K562 (cell line): ENCODE measurements around the gene CCR9. TPM values are rescaled to one million over a fixed set of nuclear protein-coding genes. Genes with fewer than 3 reads are reported as not detected.

ENCODE experiments used
- ATAC-seq: fragments of 200-7000 bp; cut with Tn5 transposase; 3 replicates; pipeline ENCODE4 v1.9.1; 2020; ENCODE audit warnings: moderate library complexity
- BruUV-seq: library from RNA; stranded (reverse); fragments of 400-500 nt; replicated peaks from 2 replicates; lab custom pipeline; 2021; lab: Mats Ljungman, UMichigan
- CTCF ChIA-PET: fragments of 300-600 bp; formaldehyde crosslinking; extraction: SDS; loops from one replicate; lab custom pipeline; 2021; ENCODE audit warnings: low intra/inter-chr PET ratio; lab: Yijun Ruan, JAX
- POLR2A ChIA-PET: fragments of 300-600, 350-650 bp; sonication (Branson Sonifier 250); formaldehyde crosslinking; extraction: SDS; loops from one replicate; lab custom pipeline; 2021; ENCODE audit warnings: antibody characterized with exemption, inconsistent platforms; lab: Yijun Ruan, JAX
- DNase-seq, 4 experiments: peaks; one replicate each; pipeline versions ENCODE4 v3.0.0 to v3.0.0-alpha.2; 2011 to 2018; ENCODE audit warnings: low spot score in 3 of 4, mixed read lengths in 3 of 4; ENCODE audit errors: extremely low read depth in 1 of 4
- FAIRE-seq: peaks from 2 replicates; lab custom pipeline; 2011; peaks lifted over from hg19 to GRCh38; lab: Jason Lieb, UNC
- H2AFZ ChIP-seq: 2 replicates; pipeline ENCODE4 v1.6.0; 2011; ENCODE audit warnings: low read depth, low read length, control low read depth, inconsistent platforms
- H3K27ac ChIP-seq: fragments of 200-600 bp; 3 replicates; pipeline ENCODE4 v1.8.0; 2011; ENCODE audit warnings: low read depth, mild to moderate bottlenecking, control low read depth, inconsistent platforms, low read length, moderate library complexity, mixed read lengths; ENCODE audit errors: extremely low read depth
- H3K27me3 ChIP-seq, 2 experiments: fragments of 300-600 bp in 1 of 2; 2 replicates in 1 of 2; 3 replicates in 1 of 2; pipeline versions ENCODE4 v1.6.0 to v1.8.0; 2011; ENCODE audit warnings: inconsistent platforms in 2 of 2, low read length in 2 of 2, mild to moderate bottlenecking in 1 of 2, mixed read lengths in 1 of 2, moderate library complexity in 1 of 2; ENCODE audit not compliant: control insufficient read depth in 2 of 2, insufficient read depth in 2 of 2
- H3K36me3 ChIP-seq: fragments of 300-600 bp; 3 replicates; pipeline ENCODE4 v1.8.0; 2011; ENCODE audit warnings: mild to moderate bottlenecking, low read length, inconsistent platforms; ENCODE audit not compliant: control insufficient read depth, insufficient read depth
- H3K4me1 ChIP-seq, 2 experiments: fragments of 200-600 bp in 1 of 2; replicated peaks in 1 of 2; 2 replicates in 1 of 2; 3 replicates in 1 of 2; pipeline versions ENCODE4 v1.5.1 to v1.8.0; 2011; ENCODE audit warnings: inconsistent platforms in 2 of 2, low read length in 2 of 2, mild to moderate bottlenecking in 1 of 2, mixed read lengths in 1 of 2, moderate library complexity in 1 of 2; ENCODE audit not compliant: control insufficient read depth in 2 of 2, insufficient read depth in 2 of 2
- H3K4me2 ChIP-seq: 2 replicates; pipeline ENCODE4 v1.6.1; 2011; ENCODE audit warnings: low read length, control low read depth, inconsistent platforms, mixed read lengths; ENCODE audit not compliant: insufficient read depth
- H3K4me3 ChIP-seq: fragments of 200-600 bp; sonication (generic), shearing (Covaris generic); 2 replicates; pipeline ENCODE4 v1.5.1; 2016; ENCODE audit warnings: control low read depth, inconsistent platforms
- H3K79me2 ChIP-seq: fragments of 200-600 bp; 3 replicates; pipeline ENCODE4 v1.8.0; 2011; ENCODE audit warnings: low read length, inconsistent platforms; ENCODE audit not compliant: control insufficient read depth, insufficient read depth
- H3K9ac ChIP-seq, 2 experiments: 2 replicates each; pipeline versions ENCODE4 v1.6.0 to v1.6.1; 2011; ENCODE audit warnings: low read depth in 2 of 2, low read length in 2 of 2, control low read depth in 1 of 2, inconsistent platforms in 1 of 2, mild to moderate bottlenecking in 1 of 2, mixed read lengths in 1 of 2; ENCODE audit not compliant: insufficient read depth in 1 of 2
- H3K9me1 ChIP-seq: one replicate; pipeline ENCODE4 v1.6.0; 2011; ENCODE audit warnings: inconsistent platforms, mild to moderate bottlenecking, low read length, moderate library complexity; ENCODE audit not compliant: control insufficient read depth, insufficient read depth
- H3K9me3 ChIP-seq: replicated peaks from 2 replicates; pipeline ENCODE4 v1.5.1; 2011; ENCODE audit warnings: low read depth, low read length, inconsistent platforms; ENCODE audit not compliant: control insufficient read depth, insufficient read depth
- H4K20me1 ChIP-seq: replicated peaks from 2 replicates; pipeline ENCODE4 v1.6.1; 2011; ENCODE audit warnings: low read length, inconsistent platforms, mixed read lengths; ENCODE audit not compliant: control insufficient read depth, insufficient read depth
- ELF4 ChIP-seq: fragments of 450-650 bp; formaldehyde crosslinking; IDR thresholded peaks from 2 replicates; pipeline ENCODE4 v1.4.0; 2022; ENCODE audit warnings: missing genetic modification characterization
- HCFC1 ChIP-seq: IDR thresholded peaks from 2 replicates; pipeline ENCODE4 v1.6.1; 2012; ENCODE audit warnings: low read depth, low read length, improper control_type of control experiment
- MAFG ChIP-seq: fragments of 450-650 bp; conservative IDR thresholded peaks from 2 replicates; pipeline ENCODE4 v1.6.1; 2016; ENCODE audit warnings: missing genetic modification characterization, missing compliant biosample characterization
- SIRT6 ChIP-seq: IDR thresholded peaks from one replicate; pipeline ENCODE4 v1.6.1; 2012; ENCODE audit warnings: low read depth, mild to moderate bottlenecking, control low read depth, inconsistent platforms, low read length, moderate library complexity
- TBP ChIP-seq: optimal IDR thresholded peaks from 2 replicates; pipeline ENCODE3; 2011; ENCODE audit warnings: low read depth, low read length, improper control_type of control experiment
- ZFP30 ChIP-seq: fragments of 250-450 bp; sonication (Bioruptor Pico); IDR thresholded peaks from 2 replicates; pipeline ENCODE4 v1.8.0; 2022; ENCODE audit warnings: moderate library complexity, mild to moderate bottlenecking, inconsistent platforms, borderline replicate concordance
- ZNF217 ChIP-seq: sonication (generic); formaldehyde crosslinking; IDR thresholded peaks from 2 replicates; pipeline ENCODE4 v1.8.0; 2022; ENCODE audit warnings: mild to moderate bottlenecking, missing genetic modification reagents
- WGBS: fragments of 100-300 bp; shearing (Covaris generic); methylation state at CpG from one replicate; pipeline ENCODE4 v1.1.6; 2016; ENCODE audit warnings: low coverage, mixed read lengths; ENCODE audit not compliant: insufficient coverage; ENCODE audit errors: missing lambda C conversion rate; 5-methylcytosine and 5-hydroxymethylcytosine counted together
- in situ Hi-C: fragments of 300-500 bp; cut with MboI; formaldehyde crosslinking; loops from 4 replicates; pipeline ENCODE4 v1.15.0; 2018; ENCODE audit warnings: inconsistent platforms, mixed read lengths
- intact Hi-C: fragments of 100-400 bp; cut with micrococcal nuclease; formaldehyde crosslinking; loops from 2 replicates; pipeline ENCODE4 v1.14.2; 2022
- polyA plus RNA-seq, 8 experiments: library from polyadenylated mRNA; depleted of rRNA in 4 of 8; stranded (reverse) in 5 of 8; unstranded in 3 of 8; fragments of >200 nt; fragmentation: Nextera tagmentation in 2 of 8; fragmentation: Illumina TruSeq in 1 of 8; extraction: Ambion mirVana in 2 of 8; extraction: Trizol in 1 of 8; gene quantifications; 2 replicates each; pipeline versions ENCODE4 v1.2.1 to v1.2.3, GENCODE V29; 2011 to 2014; ENCODE audit warnings: inconsistent platforms in 1 of 8, missing spikeins in 1 of 8
- small RNA-seq: library from RNA; depleted of rRNA; stranded (forward); fragments of <200 nt; gene quantifications from one replicate; pipeline ENCODE3, GENCODE V24; 2014
- total RNA-seq, 7 experiments: library from RNA; depleted of rRNA in 6 of 7; stranded (reverse); fragments of >200 nt in 6 of 7; fragmentation: Illumina TruSeq in 2 of 7; extraction: Trizol in 2 of 7; gene quantifications; 2 replicates each; pipeline versions ENCODE4 v1.2.1 to v1.2.3, GENCODE V29; 2011 to 2021; ENCODE audit warnings: low replicate concordance in 1 of 7

CCR9 gene
- total and polyA plus RNA-seq, 9 of the 15 experiments (the other 6 are each of a cell fraction or from before 2014, with no cell fraction given), result not detected

- H3K9me3 ChIP-seq, result no peaks in the 10 kb centered on the region
- peaks cover 96% of the 10 kb centered on the region for H3K36me3 ChIP-seq
- no TSS peak for BruUV-seq
- DNase-seq (no peak), FAIRE-seq (no peak), ATAC-seq (no peak)
- in situ Hi-C loops, result no loop called here
- intact Hi-C loops, result no loop called here
- no peak overlapping the region for H3K27ac ChIP-seq
- H3K79me2 ChIP-seq, result no peaks in the 10 kb centered on the region
- 93% methylated on average over 6 of the region's 6 CpGs for WGBS
- H3K9me1 ChIP-seq, result peaks cover 9% of the 10 kb centered on the region
- CTCF ChIA-PET, result no interaction called here
- no peaks in the 10 kb centered on the region for H3K27me3 ChIP-seq
- H3K4me3 ChIP-seq, result no peak overlapping the region
- H3K9ac ChIP-seq, result no peak overlapping the region
- no peaks in the 10 kb centered on the region for H4K20me1 ChIP-seq
- no peaks in the 10 kb centered on the region for H3K4me1 ChIP-seq
- POLR2A ChIA-PET, result interaction anchor here (1.4 kb wide), 1 partner anchor 12 kb away, joined by 3 read pairs; no protein-coding TSS in a partner anchor
- no peak overlapping the region for H2AFZ ChIP-seq
- H3K4me2 ChIP-seq, result no peak overlapping the region
- TF ChIP-seq ELF4 (CRISPR knock-in tag), result no peak
- no peak for TF ChIP-seq TBP
- no peak for TF ChIP-seq SIRT6
- TF ChIP-seq MAFG, result no peak
- TF ChIP-seq HCFC1, result no peak
Measured at GRCh38 chr3:45951946-45952345, 65.6 kb downstream of the CCR9 start.

- Histone ChIP-seq H3K9me1 (peaks cover 9% of the 10 kb centered on the region), H3K79me2 (no peaks in the 10 kb centered on the region), H4K20me1 (no peaks in the 10 kb centered on the region), H2AFZ (no peak overlapping the region), H3K36me3 (peaks cover 96% of the 10 kb centered on the region), H3K4me1 (no peaks in the 10 kb centered on the region), H3K27ac (no peak overlapping the region), H3K9ac (no peak overlapping the region), H3K9me3 (no peaks in the 10 kb centered on the region), H3K4me2 (no peak overlapping the region), H3K27me3 (no peaks in the 10 kb centered on the region), H3K4me3 (no peak overlapping the region)
- ChIA-PET CTCF (no interaction called here), POLR2A (no interaction called here)
- intact Hi-C loops, result no loop called here
- WGBS, result 92% methylated on average over 4 of the region's 4 CpGs
- ATAC-seq (no peak), FAIRE-seq (no peak), DNase-seq (no peak)
- no TSS peak for BruUV-seq
- in situ Hi-C loops, result no loop called here
- no peak for TF ChIP-seq ZNF217
- no peak for TF ChIP-seq ZFP30 (CRISPR knock-in tag)
Measured at GRCh38 chr3:45952456-45952855, 66.1 kb downstream of the CCR9 start.

Small RNAs within 50 kb of the gene (small RNA-seq; reads per million reads assigned to genes)
- gene RF00019, result not detected

Other genes starting within 250 kb of the CCR9 start
- 25.7 and 29.6 TPM in 2 replicates for gene SACM1L, start 197.1 kb upstream of the CCR9 start, total RNA-seq (2014; rRNA removed)
- gene SACM1L, start 197.1 kb upstream of the CCR9 start, total RNA-seq (2014; rRNA removed; fragmentation: Illumina TruSeq; extraction: Trizol), result 37.4 and 41.8 TPM in 2 replicates
- gene SACM1L, start 197.1 kb upstream of the CCR9 start, total RNA-seq (2015; rRNA removed; fragmentation: Illumina TruSeq; extraction: Trizol), result 32.8 and 39.3 TPM in 2 replicates
- 51.2 and 52.7 TPM in 2 replicates for gene SACM1L, start 197.1 kb upstream of the CCR9 start, total RNA-seq (2021)
- gene SACM1L, start 197.1 kb upstream of the CCR9 start, polyA plus RNA-seq (2011; rRNA removed), result 56.6 and 67.2 TPM in 2 replicates
- gene SACM1L, start 197.1 kb upstream of the CCR9 start, polyA plus RNA-seq (2014; fragmentation: Illumina TruSeq; extraction: Trizol), result 45.3 and 50.4 TPM in 2 replicates
- gene SACM1L, start 197.1 kb upstream of the CCR9 start, polyA plus RNA-seq (2014; fragmentation: Nextera tagmentation; extraction: Ambion mirVana), result 10 to 100 TPM; 33.0 to 50.4 TPM
- gene SACM1L, start 197.1 kb upstream of the CCR9 start, polyA plus RNA-seq (2014; rRNA removed), result 40.3 and 43.5 TPM in 2 replicates
- gene SLC6A20, start 90.0 kb upstream of the CCR9 start, total RNA-seq (2014; rRNA removed), result not detected in 2 replicates
- not detected in 2 replicates for gene SLC6A20, start 90.0 kb upstream of the CCR9 start, total RNA-seq (2014; rRNA removed; fragmentation: Illumina TruSeq; extraction: Trizol)
- gene SLC6A20, start 90.0 kb upstream of the CCR9 start, total RNA-seq (2015; rRNA removed; fragmentation: Illumina TruSeq; extraction: Trizol), result not detected in 2 replicates
- gene SLC6A20, start 90.0 kb upstream of the CCR9 start, total RNA-seq (2021), result not detected in 2 replicates
- not detected in 2 replicates for gene SLC6A20, start 90.0 kb upstream of the CCR9 start, polyA plus RNA-seq (2011; rRNA removed)
- not detected in 2 replicates for gene SLC6A20, start 90.0 kb upstream of the CCR9 start, polyA plus RNA-seq (2014; fragmentation: Illumina TruSeq; extraction: Trizol)
- not detected for gene SLC6A20, start 90.0 kb upstream of the CCR9 start, polyA plus RNA-seq (2014; fragmentation: Nextera tagmentation; extraction: Ambion mirVana)
- gene SLC6A20, start 90.0 kb upstream of the CCR9 start, polyA plus RNA-seq (2014; rRNA removed), result not detected in 2 replicates
- gene LZTFL1, start 44.4 kb upstream of the CCR9 start, total RNA-seq (2014; rRNA removed), result 10.0 and 11.7 TPM in 2 replicates
- gene LZTFL1, start 44.4 kb upstream of the CCR9 start, total RNA-seq (2014; rRNA removed; fragmentation: Illumina TruSeq; extraction: Trizol), result 13.9 and 15.4 TPM in 2 replicates
- gene LZTFL1, start 44.4 kb upstream of the CCR9 start, total RNA-seq (2015; rRNA removed; fragmentation: Illumina TruSeq; extraction: Trizol), result 11.0 and 13.1 TPM in 2 replicates
- 15.3 TPM in 2 replicates for gene LZTFL1, start 44.4 kb upstream of the CCR9 start, total RNA-seq (2021)
- 30.2 and 33.7 TPM in 2 replicates for gene LZTFL1, start 44.4 kb upstream of the CCR9 start, polyA plus RNA-seq (2011; rRNA removed)
- 21.1 and 21.8 TPM in 2 replicates for gene LZTFL1, start 44.4 kb upstream of the CCR9 start, polyA plus RNA-seq (2014; fragmentation: Illumina TruSeq; extraction: Trizol)
- 10 to 100 TPM; 10.7 to 17.3 TPM for gene LZTFL1, start 44.4 kb upstream of the CCR9 start, polyA plus RNA-seq (2014; fragmentation: Nextera tagmentation; extraction: Ambion mirVana)
- gene LZTFL1, start 44.4 kb upstream of the CCR9 start, polyA plus RNA-seq (2014; rRNA removed), result 15.1 and 15.8 TPM in 2 replicates
- gene CXCR6, start 56.9 kb downstream of the CCR9 start, total RNA-seq (2014; rRNA removed), result not detected in 2 replicates
- gene CXCR6, start 56.9 kb downstream of the CCR9 start, total RNA-seq (2014; rRNA removed; fragmentation: Illumina TruSeq; extraction: Trizol), result not detected in 2 replicates
- gene CXCR6, start 56.9 kb downstream of the CCR9 start, total RNA-seq (2015; rRNA removed; fragmentation: Illumina TruSeq; extraction: Trizol), result not detected in 2 replicates
- not detected in 2 replicates for gene CXCR6, start 56.9 kb downstream of the CCR9 start, total RNA-seq (2021)
- gene CXCR6, start 56.9 kb downstream of the CCR9 start, polyA plus RNA-seq (2011; rRNA removed), result not detected in 2 replicates
- gene CXCR6, start 56.9 kb downstream of the CCR9 start, polyA plus RNA-seq (2014; fragmentation: Illumina TruSeq; extraction: Trizol), result not detected in 2 replicates
- under 1 TPM in 1 of 2 experiments, not detected in 1; 0.28 TPM for gene CXCR6, start 56.9 kb downstream of the CCR9 start, polyA plus RNA-seq (2014; fragmentation: Nextera tagmentation; extraction: Ambion mirVana)
- not detected in 2 replicates for gene CXCR6, start 56.9 kb downstream of the CCR9 start, polyA plus RNA-seq (2014; rRNA removed)
- 6.7 and 7.9 TPM in 2 replicates for gene FYCO1, start 109.3 kb downstream of the CCR9 start, total RNA-seq (2014; rRNA removed)
- 7.4 and 8.3 TPM in 2 replicates for gene FYCO1, start 109.3 kb downstream of the CCR9 start, total RNA-seq (2014; rRNA removed; fragmentation: Illumina TruSeq; extraction: Trizol)
- gene FYCO1, start 109.3 kb downstream of the CCR9 start, total RNA-seq (2015; rRNA removed; fragmentation: Illumina TruSeq; extraction: Trizol), result 8.6 and 9.1 TPM in 2 replicates
- gene FYCO1, start 109.3 kb downstream of the CCR9 start, total RNA-seq (2021), result 11.8 and 13.8 TPM in 2 replicates
- gene FYCO1, start 109.3 kb downstream of the CCR9 start, polyA plus RNA-seq (2011; rRNA removed), result 7.2 and 7.7 TPM in 2 replicates
- gene FYCO1, start 109.3 kb downstream of the CCR9 start, polyA plus RNA-seq (2014; fragmentation: Illumina TruSeq; extraction: Trizol), result 10.6 and 11.1 TPM in 2 replicates
- 1 to 10 TPM; 2.1 to 3.0 TPM for gene FYCO1, start 109.3 kb downstream of the CCR9 start, polyA plus RNA-seq (2014; fragmentation: Nextera tagmentation; extraction: Ambion mirVana)
- 7.4 and 9.6 TPM in 2 replicates for gene FYCO1, start 109.3 kb downstream of the CCR9 start, polyA plus RNA-seq (2014; rRNA removed)
- not detected in 2 replicates for gene XCR1, start 140.9 kb downstream of the CCR9 start, total RNA-seq (2014; rRNA removed)
- not detected in 2 replicates for gene XCR1, start 140.9 kb downstream of the CCR9 start, total RNA-seq (2014; rRNA removed; fragmentation: Illumina TruSeq; extraction: Trizol)
- gene XCR1, start 140.9 kb downstream of the CCR9 start, total RNA-seq (2015; rRNA removed; fragmentation: Illumina TruSeq; extraction: Trizol), result not detected in 2 replicates
- gene XCR1, start 140.9 kb downstream of the CCR9 start, total RNA-seq (2021), result not detected in 2 replicates
- not detected in 2 replicates for gene XCR1, start 140.9 kb downstream of the CCR9 start, polyA plus RNA-seq (2011; rRNA removed)
- gene XCR1, start 140.9 kb downstream of the CCR9 start, polyA plus RNA-seq (2014; fragmentation: Illumina TruSeq; extraction: Trizol), result not detected in 2 replicates
- not detected for gene XCR1, start 140.9 kb downstream of the CCR9 start, polyA plus RNA-seq (2014; fragmentation: Nextera tagmentation; extraction: Ambion mirVana)
- gene XCR1, start 140.9 kb downstream of the CCR9 start, polyA plus RNA-seq (2014; rRNA removed), result not detected in 2 replicates